Fibroblast of the aortic adventitia (primary cell): Measurements from ENCODE around the gene FAM174A. TPM values are rescaled to one million over a fixed set of nuclear protein-coding genes. Genes with fewer than 3 reads are reported as not detected.

Experiments
- DNase-seq: peaks from one replicate; pipeline ENCODE4 v3.0.0-alpha.2; 2010; ENCODE audit warnings: low read depth
- H3K4me3 ChIP-seq: 2 replicates; pipeline ENCODE4 v1.5.1; 2011; ENCODE audit warnings: low read depth, mild to moderate bottlenecking, control low read depth, low read length, moderate library complexity
- total RNA-seq: library from RNA; depleted of rRNA; stranded (reverse); fragments of >200 nt; gene quantifications from 2 replicates; pipeline ENCODE4 v1.2.3, GENCODE V29; 2012; ENCODE audit warnings: low replicate concordance
- TF ChIP-seq, protein P1 (sequence below): IDR thresholded peaks from 2 replicates; pipeline ENCODE4 v1.5.1; 2011; ENCODE audit warnings: mild to moderate bottlenecking, low read length, control low read depth, inconsistent platforms; ENCODE audit not compliant: insufficient read depth

The FAM174A gene
- total RNA-seq, 1 donor, result 9.7 TPM

DNA sequence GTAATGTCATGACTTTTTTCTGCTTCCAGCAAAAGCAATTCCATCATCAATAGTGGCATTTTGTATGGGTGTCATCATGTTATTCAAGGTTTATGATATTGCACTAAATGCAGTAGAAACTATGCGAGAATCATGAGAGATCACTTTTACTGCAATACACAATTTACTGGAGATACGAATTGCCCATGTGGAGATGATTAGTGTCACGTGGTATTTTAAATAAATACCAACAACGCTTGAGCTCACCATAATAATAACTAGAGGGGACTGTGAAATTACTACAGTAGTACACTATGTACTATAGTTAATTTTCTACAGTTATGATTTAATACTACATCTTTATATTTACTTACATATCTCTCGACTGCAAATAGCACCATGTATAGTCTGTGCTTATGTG, 49.7 kb downstream of the FAM174A start:
- no peak for DNase-seq
- no peak overlapping the region for H3K4me3 ChIP-seq
- TF ChIP-seq, protein P1, sequence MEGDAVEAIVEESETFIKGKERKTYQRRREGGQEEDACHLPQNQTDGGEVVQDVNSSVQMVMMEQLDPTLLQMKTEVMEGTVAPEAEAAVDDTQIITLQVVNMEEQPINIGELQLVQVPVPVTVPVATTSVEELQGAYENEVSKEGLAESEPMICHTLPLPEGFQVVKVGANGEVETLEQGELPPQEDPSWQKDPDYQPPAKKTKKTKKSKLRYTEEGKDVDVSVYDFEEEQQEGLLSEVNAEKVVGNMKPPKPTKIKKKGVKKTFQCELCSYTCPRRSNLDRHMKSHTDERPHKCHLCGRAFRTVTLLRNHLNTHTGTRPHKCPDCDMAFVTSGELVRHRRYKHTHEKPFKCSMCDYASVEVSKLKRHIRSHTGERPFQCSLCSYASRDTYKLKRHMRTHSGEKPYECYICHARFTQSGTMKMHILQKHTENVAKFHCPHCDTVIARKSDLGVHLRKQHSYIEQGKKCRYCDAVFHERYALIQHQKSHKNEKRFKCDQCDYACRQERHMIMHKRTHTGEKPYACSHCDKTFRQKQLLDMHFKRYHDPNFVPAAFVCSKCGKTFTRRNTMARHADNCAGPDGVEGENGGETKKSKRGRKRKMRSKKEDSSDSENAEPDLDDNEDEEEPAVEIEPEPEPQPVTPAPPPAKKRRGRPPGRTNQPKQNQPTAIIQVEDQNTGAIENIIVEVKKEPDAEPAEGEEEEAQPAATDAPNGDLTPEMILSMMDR, result no peak

DNA sequence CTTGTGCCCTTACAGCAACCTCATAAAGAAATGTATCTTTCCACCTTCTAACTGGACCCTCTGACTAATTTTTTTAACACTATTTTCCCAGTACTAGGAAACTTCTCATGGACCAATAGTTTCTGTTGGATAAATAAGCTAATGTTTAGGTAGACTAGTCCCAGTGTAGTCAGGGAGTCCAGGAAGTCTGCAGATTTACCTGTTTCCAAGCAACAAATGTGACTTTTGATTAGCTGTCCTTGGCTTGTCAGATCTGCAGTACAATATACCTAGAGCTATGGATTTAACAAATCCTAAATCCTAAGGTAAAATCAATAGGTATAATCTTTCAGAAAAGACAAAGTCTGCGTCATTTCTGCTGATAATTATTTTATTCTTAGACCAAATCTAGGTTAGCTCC, 55.7 kb downstream of the FAM174A start:
- TF ChIP-seq, protein P1, result no peak
- no peak overlapping the region for H3K4me3 ChIP-seq
- DNase-seq, result no peak

DNA sequence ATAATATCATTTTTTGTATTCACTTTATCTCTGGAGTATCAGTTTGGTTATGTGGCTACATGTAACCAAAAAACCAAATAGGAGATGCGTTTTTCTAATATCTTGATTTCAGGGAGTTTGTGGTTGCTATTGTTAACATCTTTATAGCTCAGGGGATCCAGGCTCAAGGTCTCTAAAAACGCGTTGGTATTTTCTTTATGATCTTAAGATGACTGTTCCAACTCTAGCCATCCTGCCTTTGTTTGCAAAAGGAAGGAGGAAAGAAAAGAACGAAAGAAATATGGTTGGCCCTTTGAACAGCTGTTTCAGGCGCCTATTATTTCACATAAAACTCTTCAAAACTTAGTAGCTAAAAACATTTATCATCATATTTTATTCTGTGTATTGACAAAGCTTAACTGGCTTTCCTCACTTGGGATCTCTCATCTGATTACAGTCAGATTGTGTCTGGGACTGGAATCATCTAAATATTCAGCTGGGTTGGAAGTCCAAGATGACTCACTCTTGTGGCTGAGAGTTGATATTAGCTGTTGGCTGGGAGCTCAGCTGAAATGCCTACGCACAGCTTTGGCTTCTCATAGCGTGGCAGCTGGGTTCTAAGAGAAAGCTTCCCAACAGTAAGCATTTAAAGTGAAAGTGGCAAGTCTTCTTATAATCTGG, 60.1 kb downstream of the FAM174A start:
- TF ChIP-seq, protein P1, result no peak
- H3K4me3 ChIP-seq, result no peak overlapping the region
- DNase-seq, result peak; percentile 97

DNA sequence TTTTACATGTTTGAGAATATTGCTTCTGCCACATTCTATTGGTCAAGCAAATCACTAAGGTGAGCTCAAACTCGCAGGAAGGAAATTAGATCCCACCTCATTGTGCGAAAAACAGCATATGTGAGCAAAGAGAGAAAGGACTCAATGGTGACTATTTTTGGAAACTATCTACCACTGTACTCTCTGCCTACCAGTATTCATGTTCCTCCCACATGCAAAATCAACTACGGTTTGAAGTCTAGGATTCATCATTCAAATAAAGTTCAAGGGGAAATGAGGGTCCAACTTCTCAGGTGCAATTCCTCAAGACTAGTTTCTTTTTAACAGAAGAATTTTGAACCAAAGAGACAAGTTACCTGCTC, 60.6 kb downstream of the FAM174A start:
- TF ChIP-seq, protein P1, result no peak
- no peak overlapping the region for H3K4me3 ChIP-seq
- DNase-seq, result no peak

DNA sequence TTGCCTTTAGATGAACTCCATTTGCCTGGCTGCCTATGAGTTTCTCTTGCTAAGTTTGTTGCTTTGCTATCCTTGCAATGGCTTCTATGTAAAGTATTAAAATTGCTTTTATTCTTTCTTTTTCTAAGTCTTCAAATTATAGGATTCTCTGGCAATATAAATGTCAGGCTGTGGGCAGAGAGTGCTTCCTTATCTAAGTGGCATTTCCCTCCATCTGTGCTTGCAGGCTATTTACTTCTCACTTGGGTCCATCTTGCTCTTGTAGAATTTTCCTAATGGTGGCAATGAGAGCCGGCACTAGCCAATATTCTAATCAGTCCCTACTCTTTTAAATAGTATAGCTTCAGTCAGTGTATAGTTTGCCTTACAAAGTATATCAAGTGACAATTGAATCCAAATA, 63.3 kb downstream of the FAM174A start:
- no peak for DNase-seq
- H3K4me3 ChIP-seq, result no peak overlapping the region
- TF ChIP-seq, protein P1, result no peak

DNA sequence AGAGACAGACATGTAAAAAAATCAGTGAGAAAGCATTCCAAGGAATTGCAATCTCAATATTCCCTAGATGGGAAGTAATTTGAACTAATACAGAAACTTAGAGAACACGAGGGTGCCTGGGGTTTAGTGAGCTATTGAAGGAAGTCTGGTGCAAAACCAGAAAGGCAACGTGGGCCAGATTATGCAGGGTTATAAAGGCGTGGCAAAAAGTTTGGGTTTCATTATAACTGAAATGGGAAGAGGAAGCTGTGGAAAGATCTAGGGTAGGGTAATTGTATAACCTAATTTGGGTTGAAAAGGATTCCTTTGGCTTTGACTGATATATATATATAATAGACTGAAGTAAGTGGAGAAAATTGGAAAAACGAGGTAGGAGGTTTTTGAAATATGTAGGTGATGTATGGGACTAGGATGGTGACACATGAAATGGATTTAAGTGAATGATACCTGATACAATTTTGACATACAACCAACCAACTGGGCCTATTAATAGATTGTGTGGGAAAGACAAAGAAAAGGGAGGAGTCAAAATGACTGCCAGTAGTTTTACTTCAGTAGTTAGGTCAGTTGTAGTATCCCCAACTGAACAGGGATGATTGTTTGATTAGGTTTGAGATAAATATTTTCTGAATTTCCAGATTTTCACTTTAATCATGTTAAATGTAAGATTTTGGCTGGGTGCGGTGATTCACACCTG, 65.3 kb downstream of the FAM174A start:
- TF ChIP-seq, protein P1, result no peak
- no peak overlapping the region for H3K4me3 ChIP-seq
- no peak for DNase-seq
